Measurements from ENCODE around the gene SHC3. TPM values are rescaled to one million over a fixed set of nuclear protein-coding genes. Genes with fewer than 3 reads are reported as not detected.

SHC3 gene
- total RNA-seq, 4 donors from 2014 or later, result 1.1 to 11.4 (median 3.4) TPM

DNA sequence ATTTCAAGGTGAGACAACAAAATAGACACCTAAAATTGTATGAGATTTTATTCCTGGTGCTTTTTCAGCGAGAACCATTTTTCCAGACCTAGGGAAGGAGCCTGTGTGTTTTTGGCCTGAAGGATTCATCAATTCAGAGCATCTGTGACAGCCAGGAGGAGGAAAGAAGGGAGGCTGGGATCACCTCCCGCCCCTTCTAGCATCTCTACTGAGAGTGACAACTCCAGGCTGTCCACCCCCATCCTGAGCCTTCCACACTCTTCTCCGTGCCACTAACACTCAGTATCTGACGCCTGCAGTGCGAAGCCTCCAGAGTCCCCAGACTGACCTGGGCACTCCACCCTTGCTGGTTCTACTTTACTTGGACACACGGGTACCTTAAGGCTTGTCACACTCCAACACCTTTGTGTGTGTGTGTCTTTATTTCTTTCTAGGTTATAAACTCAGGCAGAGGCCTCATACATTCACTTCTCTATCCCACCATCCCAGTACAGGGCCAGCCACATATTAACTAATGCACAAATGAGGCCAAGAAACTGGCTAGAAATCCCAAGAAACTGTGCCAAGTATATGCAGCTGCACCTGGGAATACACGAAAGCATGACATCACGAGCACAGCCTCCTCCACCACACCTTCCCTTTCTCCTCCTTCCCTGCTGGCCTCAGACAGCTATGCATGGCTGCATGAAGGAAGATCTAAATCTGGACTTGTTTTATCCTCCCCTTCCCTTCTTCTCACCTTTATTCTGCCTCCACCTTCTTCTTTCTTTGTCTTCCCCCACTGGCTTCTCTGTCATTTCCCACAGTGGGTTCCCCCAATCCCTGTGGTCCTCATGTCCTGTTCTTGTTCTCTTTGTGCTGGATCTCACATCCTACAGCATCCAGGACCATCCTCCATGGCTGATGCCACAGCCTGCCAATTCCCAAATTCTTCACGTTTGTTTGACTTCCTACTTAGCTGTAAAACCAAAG, 171.3 kb downstream of the SHC3 start:
- peak in 1 of 2 donors; percentile 2 for DNase-seq (ENCODE audit: low spot score in 2 of 2)

DNA sequence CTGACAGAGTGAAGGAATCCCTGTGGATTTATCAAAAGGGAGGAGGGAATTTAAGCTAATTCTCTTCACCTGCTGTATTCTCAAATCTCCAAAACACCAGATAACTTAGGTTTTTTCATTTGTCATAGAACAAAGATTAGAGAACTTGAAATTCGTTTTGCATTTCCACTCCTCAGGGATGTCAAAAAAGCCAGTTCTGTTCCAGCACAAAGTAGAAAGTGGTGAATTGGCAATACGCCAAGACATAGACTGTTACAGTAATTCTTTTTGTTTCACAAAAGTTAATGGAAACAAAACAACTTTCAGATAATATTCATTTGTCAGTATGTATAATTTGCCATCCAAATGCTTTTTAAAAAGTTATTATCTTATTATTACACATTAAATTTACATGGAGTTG, 172.4 kb downstream of the SHC3 start:
- 8 to 9% methylated on average over 2 of the region's 2 CpGs for WGBS, 2 donors
- Histone ChIP-seq H3K4me3 (no peak overlapping the region), H3K36me3 (peaks cover 0 to 23% (median 0%) of the 10 kb centered on the region in 3 donors), H3K27me3 (no peaks in the 10 kb centered on the region), H3K27ac (no peak overlapping the region), H3K4me1 (peaks cover 0 to 18% (median under 1%) of the 10 kb centered on the region in 4 donors), H3K9me3 (no peaks in the 10 kb centered on the region)
- peak in 1 of 2 donors; percentile 4 for DNase-seq (ENCODE audit: low spot score in 2 of 2)
- TF ChIP-seq, protein P1, sequence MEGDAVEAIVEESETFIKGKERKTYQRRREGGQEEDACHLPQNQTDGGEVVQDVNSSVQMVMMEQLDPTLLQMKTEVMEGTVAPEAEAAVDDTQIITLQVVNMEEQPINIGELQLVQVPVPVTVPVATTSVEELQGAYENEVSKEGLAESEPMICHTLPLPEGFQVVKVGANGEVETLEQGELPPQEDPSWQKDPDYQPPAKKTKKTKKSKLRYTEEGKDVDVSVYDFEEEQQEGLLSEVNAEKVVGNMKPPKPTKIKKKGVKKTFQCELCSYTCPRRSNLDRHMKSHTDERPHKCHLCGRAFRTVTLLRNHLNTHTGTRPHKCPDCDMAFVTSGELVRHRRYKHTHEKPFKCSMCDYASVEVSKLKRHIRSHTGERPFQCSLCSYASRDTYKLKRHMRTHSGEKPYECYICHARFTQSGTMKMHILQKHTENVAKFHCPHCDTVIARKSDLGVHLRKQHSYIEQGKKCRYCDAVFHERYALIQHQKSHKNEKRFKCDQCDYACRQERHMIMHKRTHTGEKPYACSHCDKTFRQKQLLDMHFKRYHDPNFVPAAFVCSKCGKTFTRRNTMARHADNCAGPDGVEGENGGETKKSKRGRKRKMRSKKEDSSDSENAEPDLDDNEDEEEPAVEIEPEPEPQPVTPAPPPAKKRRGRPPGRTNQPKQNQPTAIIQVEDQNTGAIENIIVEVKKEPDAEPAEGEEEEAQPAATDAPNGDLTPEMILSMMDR (IDR thresholded peaks at IDR 0.05), result no peak
- TF ChIP-seq POLR2A (IDR thresholded peaks at IDR 0.05) (no peak), EP300 (IDR thresholded peaks at IDR 0.05) (no peak)

More for the DNA sequence above, 171.3 kb downstream of the SHC3 start:
- H3K27ac ChIP-seq, result peak overlapping the region in 1 of 4 donors; percentile 28
- TF ChIP-seq POLR2A (IDR thresholded peaks at IDR 0.05) (no peak), EP300 (IDR thresholded peaks at IDR 0.05) (no peak)
- TF ChIP-seq, protein P1 (IDR thresholded peaks at IDR 0.05), result no peak
- no peaks in the 10 kb centered on the region for H3K27me3 ChIP-seq
- peaks cover 0 to 15% (median 0%) of the 10 kb centered on the region in 3 donors for H3K36me3 ChIP-seq
- no peaks in the 10 kb centered on the region for H3K9me3 ChIP-seq
- H3K4me1 ChIP-seq, result peaks cover 0 to 11% (median 0%) of the 10 kb centered on the region in 4 donors
- 68 to 72% methylated on average over 9 of the region's 9 CpGs for WGBS, 2 donors
- H3K4me3 ChIP-seq, result no peak overlapping the region

DNA sequence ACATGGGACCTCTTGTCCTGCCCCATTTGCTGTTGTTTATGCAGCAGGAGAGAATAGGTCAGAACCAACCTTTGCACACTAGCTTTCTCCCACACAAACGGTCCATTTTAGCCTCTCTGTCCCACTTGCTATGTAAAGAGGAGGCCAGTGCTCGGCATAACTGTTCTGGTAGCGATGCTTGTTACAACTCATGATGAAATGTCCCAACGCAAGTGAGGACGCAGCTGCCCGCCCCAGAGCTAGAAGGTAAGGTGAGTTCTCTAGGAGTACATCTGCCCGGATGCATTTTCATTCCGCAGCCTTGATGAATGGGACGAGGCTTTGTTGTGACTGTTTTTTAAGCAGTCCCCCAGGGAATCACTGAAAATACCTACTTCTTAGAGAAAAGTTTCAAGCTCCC, 173.3 kb downstream of the SHC3 start:
- Histone ChIP-seq H3K4me1 (peaks cover 0 to 27% (median 8%) of the 10 kb centered on the region in 4 donors), H3K27me3 (no peaks in the 10 kb centered on the region), H3K27ac (no peak overlapping the region), H3K9me3 (no peaks in the 10 kb centered on the region), H3K36me3 (peaks cover 0 to 23% (median 0%) of the 10 kb centered on the region in 3 donors), H3K4me3 (no peak overlapping the region)
- DNase-seq (ENCODE audit: low spot score in 2 of 2), result peak in 1 of 2 donors; percentile 4
- TF ChIP-seq POLR2A (IDR thresholded peaks at IDR 0.05), result no peak
- TF ChIP-seq, protein P1 (IDR thresholded peaks at IDR 0.05), result no peak
- 78 to 79% methylated on average over 9 of the region's 9 CpGs for WGBS, 2 donors

DNA sequence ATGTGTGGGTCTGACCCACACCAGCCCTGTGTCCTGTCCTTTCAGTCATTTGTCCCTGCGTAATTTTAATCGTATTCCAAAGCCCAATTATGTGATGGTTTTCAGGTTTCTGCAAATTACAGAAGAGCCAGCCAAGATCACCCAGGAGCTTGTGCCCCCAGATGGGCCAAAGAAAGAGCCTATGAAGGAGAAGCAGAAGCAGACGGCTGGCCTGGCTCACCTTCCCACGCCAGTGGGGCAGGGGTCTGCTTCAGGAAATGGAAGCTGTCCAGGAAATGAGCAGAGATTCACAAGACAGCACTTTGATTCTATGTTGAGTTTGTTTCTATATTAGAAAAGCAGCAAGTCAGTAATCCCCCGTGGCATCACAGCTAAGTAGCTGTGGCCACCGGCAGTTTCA, 175.6 kb downstream of the SHC3 start:
- DNase-seq (ENCODE audit: low spot score in 2 of 2), result no peak
- no peaks in the 10 kb centered on the region for H3K9me3 ChIP-seq
- no peak for TF ChIP-seq POLR2A (IDR thresholded peaks at IDR 0.05)
- TF ChIP-seq, protein P1 (IDR thresholded peaks at IDR 0.05), result no peak
- TF ChIP-seq EP300 (IDR thresholded peaks at IDR 0.05), result no peak
- peaks cover 0 to 51% (median 25%) of the 10 kb centered on the region in 4 donors for H3K4me1 ChIP-seq
- H3K4me3 ChIP-seq, result no peak overlapping the region
- 88 to 89% methylated on average over 6 of the region's 6 CpGs for WGBS, 2 donors
- H3K36me3 ChIP-seq, result peaks cover 0 to 23% (median 0%) of the 10 kb centered on the region in 3 donors
- H3K27me3 ChIP-seq, result no peaks in the 10 kb centered on the region
- H3K27ac ChIP-seq, result no peak overlapping the region
